GM12878 (cell line): ENCODE measurements around the gene PMPCA. TPM values are rescaled to one million over a fixed set of nuclear protein-coding genes. Genes with fewer than 3 reads are reported as not detected.
A peak's percentile ranks its signal among the peaks of the same experiment; 100 is the strongest.

Experiments used
- ATAC-seq: fragments of 200-7000 bp; cut with Tn5 transposase; 3 replicates; pipeline ENCODE4 v1.9.1; 2020; ENCODE audit warnings: mild to moderate bottlenecking, moderate library complexity
- BruUV-seq: library from RNA; stranded (reverse); fragments of 400-500 nt; replicated peaks from 2 replicates; lab custom pipeline; 2021; lab: Mats Ljungman, UMichigan
- CTCF ChIA-PET: fragments of 300-600 bp; sonication (Branson Sonifier 250); formaldehyde crosslinking; extraction: SDS; loops from one replicate; lab custom pipeline; 2021; ENCODE audit warnings: inconsistent platforms; lab: Yijun Ruan, JAX
- POLR2A ChIA-PET: fragments of 350-600 bp; formaldehyde crosslinking; extraction: SDS; loops from one replicate; lab custom pipeline; 2021; ENCODE audit warnings: inconsistent platforms; lab: Charles Lee
- RAD21 ChIA-PET: fragments of 300-600 bp; sonication (Branson Sonifier 250); formaldehyde crosslinking; loops from one replicate; lab custom pipeline; 2023; ENCODE audit warnings: antibody characterized with exemption; ENCODE audit not compliant: unreplicated experiment; lab: Charles Lee
- SMC1A ChIA-PET: fragments of 300-600 bp; sonication (Branson Sonifier 250); formaldehyde crosslinking; loops from one replicate; lab custom pipeline; 2023; ENCODE audit not compliant: unreplicated experiment, uncharacterized antibody; lab: Charles Lee
- DNase-seq: peaks from one replicate; pipeline ENCODE4 v3.0.0-alpha.2; 2011; ENCODE audit warnings: low read depth, low spot score
- FAIRE-seq: peaks from 3 replicates; lab custom pipeline; 2011; peaks lifted over from hg19 to GRCh38; lab: Jason Lieb, UNC
- H2AFZ ChIP-seq: 2 replicates; pipeline ENCODE4 v1.6.0; 2011; ENCODE audit warnings: low read depth, low read length, control low read depth; ENCODE audit not compliant: control insufficient read depth
- H3K27ac ChIP-seq: 2 replicates; pipeline ENCODE4 v1.5.1; 2011; ENCODE audit warnings: control low read depth; ENCODE audit not compliant: control insufficient read depth, insufficient read depth
- H3K27me3 ChIP-seq, 2 experiments: replicated peaks in 1 of 2; 2 replicates each; pipeline versions ENCODE4 v1.6.0 to v1.6.1; 2011; ENCODE audit warnings: low read length in 1 of 2; ENCODE audit not compliant: control insufficient read depth in 2 of 2, insufficient read depth in 2 of 2
- H3K36me3 ChIP-seq, 2 experiments: 2 replicates each; pipeline ENCODE4 v1.5.1; 2011; ENCODE audit warnings: low read length in 1 of 2; ENCODE audit not compliant: control insufficient read depth in 2 of 2, insufficient read depth in 2 of 2
- H3K4me1 ChIP-seq: 2 replicates; pipeline ENCODE4 v1.6.1; 2011; ENCODE audit warnings: mild to moderate bottlenecking, low read length, moderate library complexity, mixed read lengths; ENCODE audit not compliant: control insufficient read depth, insufficient read depth
- H3K4me2 ChIP-seq: 2 replicates; pipeline ENCODE4 v1.6.0; 2011; ENCODE audit warnings: control low read depth; ENCODE audit not compliant: control insufficient read depth, insufficient read depth
- H3K4me3 ChIP-seq: fragments of 200-600 bp; sonication (generic); 2 replicates; pipeline ENCODE4 v1.5.1; 2016
- H3K79me2 ChIP-seq: 2 replicates; pipeline ENCODE4 v1.6.0; 2011; ENCODE audit warnings: low read length; ENCODE audit not compliant: control insufficient read depth, insufficient read depth
- H3K9ac ChIP-seq: 2 replicates; pipeline ENCODE4 v1.8.0; 2011; ENCODE audit warnings: low read length, control low read depth, mixed read lengths; ENCODE audit not compliant: control insufficient read depth, insufficient read depth
- H3K9me3 ChIP-seq: replicated peaks from 3 replicates; pipeline ENCODE4 v1.5.1; 2011; ENCODE audit warnings: mild to moderate bottlenecking, low read length; ENCODE audit not compliant: control insufficient read depth, insufficient read depth
- H4K20me1 ChIP-seq: 2 replicates; pipeline ENCODE4 v1.6.0; 2011; ENCODE audit not compliant: control insufficient read depth, insufficient read depth
- BHLHE40 ChIP-seq, 2 experiments: fragments of 450-650 bp in 1 of 2; IDR thresholded peaks; 2 replicates each; pipeline ENCODE4 v1.6.1; 2011 to 2017; ENCODE audit warnings: low read depth in 2 of 2, borderline replicate concordance in 1 of 2, improper control_type of control experiment in 1 of 2, low read length in 1 of 2, mild to moderate bottlenecking in 1 of 2
- CBX5 ChIP-seq: sonication (generic); IDR thresholded peaks from 2 replicates; pipeline ENCODE4 v1.6.1; 2016; ENCODE audit warnings: low read depth, moderate library complexity, mild to moderate bottlenecking, inconsistent platforms
- CHD1 ChIP-seq: IDR thresholded peaks from 2 replicates; pipeline ENCODE4 v1.6.1; 2012; ENCODE audit warnings: low read depth, low read length, improper control_type of control experiment
- ETV6 ChIP-seq, 2 experiments: fragments of 450-650 bp in 1 of 2; IDR thresholded peaks in 1 of 2; conservative IDR thresholded peaks in 1 of 2; 2 replicates each; pipeline ENCODE4 v1.6.1; 2014; ENCODE audit warnings: antibody characterized with exemption in 1 of 2, borderline replicate concordance in 1 of 2, low read depth in 1 of 2, mild to moderate bottlenecking in 1 of 2, moderate library complexity in 1 of 2
- GABPA ChIP-seq: IDR thresholded peaks from 2 replicates; pipeline ENCODE4 v1.6.1; 2014; ENCODE audit warnings: antibody characterized with exemption, low read depth, mild to moderate bottlenecking, inconsistent platforms
- HDAC2 ChIP-seq: fragments of 200-600 bp; sonication (generic); IDR thresholded peaks from 2 replicates; pipeline ENCODE4 v1.6.1; 2017
- MTA2 ChIP-seq: fragments of 450-650 bp; IDR thresholded peaks from 2 replicates; pipeline ENCODE4 v1.6.1; 2016; ENCODE audit warnings: low read depth, mild to moderate bottlenecking, moderate library complexity
- MTA3 ChIP-seq: IDR thresholded peaks from 2 replicates; pipeline ENCODE4 v1.6.1; 2012; ENCODE audit warnings: low read length, inconsistent platforms, borderline replicate concordance
- MXI1 ChIP-seq: fragments of 150-350 bp; IDR thresholded peaks from 2 replicates; pipeline ENCODE4 v1.6.1; 2011; ENCODE audit warnings: low read depth, mild to moderate bottlenecking, inconsistent platforms, low read length, improper control_type of control experiment
- NFXL1 ChIP-seq: fragments of 450-650 bp; IDR thresholded peaks from 2 replicates; pipeline ENCODE4 v1.6.1; 2017; ENCODE audit warnings: antibody characterized with exemption, mild to moderate bottlenecking, borderline replicate concordance
- NFYB ChIP-seq: IDR thresholded peaks from 2 replicates; pipeline ENCODE4 v1.6.1; 2011; ENCODE audit warnings: low read depth, mild to moderate bottlenecking, low read length, improper control_type of control experiment, moderate library complexity; ENCODE audit not compliant: insufficient read depth
- SMAD1 ChIP-seq: fragments of 450-650 bp; IDR thresholded peaks from 2 replicates; pipeline ENCODE4 v1.6.1; 2018; ENCODE audit warnings: mild to moderate bottlenecking, low read depth; ENCODE audit not compliant: partially characterized antibody
- TCF12 ChIP-seq: IDR thresholded peaks from 2 replicates; pipeline ENCODE4 v1.6.1; 2011; ENCODE audit warnings: low read depth, mild to moderate bottlenecking, low read length
- YY1 ChIP-seq: IDR thresholded peaks from 2 replicates; pipeline ENCODE4 v1.6.1; 2011; ENCODE audit warnings: low read depth, mild to moderate bottlenecking, low read length
- ZNF217 ChIP-seq: fragments of 450-650 bp; IDR thresholded peaks from 2 replicates; pipeline ENCODE4 v1.6.1; 2017; ENCODE audit warnings: antibody characterized with exemption, mild to moderate bottlenecking
- WGBS: methylation state at CpG from one replicate; pipeline ENCODE4 v1.1.6; 2016; ENCODE audit warnings: low lambda C conversion rate; ENCODE audit not compliant: insufficient replicate concordance, insufficient coverage; ENCODE audit errors: missing lambda C conversion rate; 5-methylcytosine and 5-hydroxymethylcytosine counted together
- in situ Hi-C: fragments of 300-500 bp; cut with MboI; formaldehyde crosslinking; loops from 9 replicates; pipeline ENCODE4 v1.14.3; 2018; ENCODE audit warnings: mixed read lengths
- intact Hi-C: fragments of 100-400 bp; cut with micrococcal nuclease; formaldehyde crosslinking; loops from one replicate; pipeline ENCODE4 v1.14.2; 2022; ENCODE audit not compliant: unreplicated experiment
- polyA plus RNA-seq, 11 experiments: library from polyadenylated mRNA; depleted of rRNA in 4 of 11; unstranded in 6 of 11; stranded (reverse) in 5 of 11; fragments of >200 nt; fragmentation: Nextera tagmentation in 4 of 11; fragmentation: Illumina TruSeq in 1 of 11; extraction: Ambion mirVana in 4 of 11; extraction: Trizol in 1 of 11; gene quantifications; 1 replicate in 1 of 11; 2 replicates in 10 of 11; pipeline versions ENCODE4 v1.2.1 to v1.2.3, GENCODE V29; 2011 to 2016; ENCODE audit warnings: inconsistent platforms in 2 of 11, missing spikeins in 2 of 11, low read depth in 1 of 11
- total RNA-seq, 4 experiments: library from RNA; depleted of rRNA in 3 of 4; stranded (reverse); fragments of >200 nt in 3 of 4; fragmentation: Illumina TruSeq in 1 of 4; extraction: Trizol in 1 of 4; gene quantifications; 2 replicates each; pipeline versions ENCODE4 v1.2.1 to v1.2.3, GENCODE V29; 2013 to 2021
- TF ChIP-seq, protein P1 (sequence below): IDR thresholded peaks from 2 replicates; pipeline ENCODE4 v1.6.1; 2011; ENCODE audit warnings: borderline replicate concordance, low read depth, mild to moderate bottlenecking, moderate library complexity, low read length; ENCODE audit not compliant: insufficient read depth, poor library complexity, severe bottlenecking

PMPCA gene
- total and polyA plus RNA-seq, 10 of the 15 experiments (the other 5 are each of a cell fraction or from before 2014, with no cell fraction given), result 8.1 to 137 (median 75.7) TPM

DNA sequence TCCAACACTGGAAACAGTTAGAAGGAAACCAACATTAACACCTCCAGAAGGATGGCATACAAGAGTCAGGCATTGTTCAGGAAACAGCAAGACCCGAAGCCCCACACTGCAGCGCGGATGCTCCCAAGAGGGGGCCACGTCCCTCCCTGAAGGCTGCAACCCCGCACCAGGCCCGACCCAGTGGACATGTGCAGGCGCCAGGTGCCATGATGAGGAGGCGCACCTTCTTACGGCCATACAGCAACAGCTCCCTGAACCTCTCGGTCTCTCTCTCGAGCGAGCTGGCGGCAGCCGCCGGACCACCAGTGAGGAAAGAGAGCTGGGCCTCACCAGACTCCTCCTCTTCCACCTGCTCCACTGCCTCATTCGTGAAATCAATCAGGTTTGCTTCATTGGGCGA, 52.2 kb downstream of the PMPCA start:
- TF ChIP-seq NFXL1 (no peak), ZNF217 (no peak), GABPA (no peak), YY1 (no peak), ETV6 (conservative IDR thresholded peaks at IDR 0.05 in 1 of 2, IDR thresholded peaks at IDR 0.05 in 1 of 2; ENCODE audit: borderline replicate concordance in 1 of 2, low read depth in 1 of 2) (no peak), CHD1 (no peak), SMAD1 (no peak), TCF12 (no peak), NFYB (no peak), BHLHE40 (IDR thresholded peaks at IDR 0.05; ENCODE audit: borderline replicate concordance in 1 of 2, low read depth in 2 of 2, low read length in 1 of 2) (no peak), CBX5 (no peak), MXI1 (no peak), MTA2 (no peak), HDAC2 (no peak), MTA3 (no peak)
- TF ChIP-seq, protein P1, sequence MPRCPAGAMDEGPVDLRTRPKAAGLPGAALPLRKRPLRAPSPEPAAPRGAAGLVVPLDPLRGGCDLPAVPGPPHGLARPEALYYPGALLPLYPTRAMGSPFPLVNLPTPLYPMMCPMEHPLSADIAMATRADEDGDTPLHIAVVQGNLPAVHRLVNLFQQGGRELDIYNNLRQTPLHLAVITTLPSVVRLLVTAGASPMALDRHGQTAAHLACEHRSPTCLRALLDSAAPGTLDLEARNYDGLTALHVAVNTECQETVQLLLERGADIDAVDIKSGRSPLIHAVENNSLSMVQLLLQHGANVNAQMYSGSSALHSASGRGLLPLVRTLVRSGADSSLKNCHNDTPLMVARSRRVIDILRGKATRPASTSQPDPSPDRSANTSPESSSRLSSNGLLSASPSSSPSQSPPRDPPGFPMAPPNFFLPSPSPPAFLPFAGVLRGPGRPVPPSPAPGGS, result no peak
- POLR2A ChIA-PET, result no interaction called here
- in situ Hi-C loops, result no loop called here

More for the DNA sequence above, 52.2 kb downstream of the PMPCA start:
- CTCF ChIA-PET, result no interaction called here
- Histone ChIP-seq H2AFZ (no peak overlapping the region), H3K4me2 (no peak overlapping the region), H4K20me1 (no peaks in the 10 kb centered on the region), H3K4me3 (no peak overlapping the region), H3K36me3 (peaks cover 39 to 41% of the 10 kb centered on the region in 2 experiments), H3K27ac (no peak overlapping the region), H3K4me1 (no peaks in the 10 kb centered on the region), H3K9ac (no peak overlapping the region), H3K79me2 (no peaks in the 10 kb centered on the region), H3K9me3 (no peaks in the 10 kb centered on the region), H3K27me3 (no peaks in the 10 kb centered on the region)
- DNase-seq, result no peak
- SMC1A ChIA-PET, result no interaction called here
- ATAC-seq, result no peak
- intact Hi-C loops, result no loop called here
- RAD21 ChIA-PET, result no interaction called here
- WGBS, result 92% methylated on average over 17 of the region's 17 CpGs
- TSS peak; percentile 36 for BruUV-seq
- no peak for FAIRE-seq
